HEK293 (cell line): Measurements from ENCODE around the gene LILRA6.

ENCODE experiments used
- CTCF ChIP-seq: fragments of 450-650 bp; formaldehyde crosslinking; IDR thresholded peaks from 2 replicates; pipeline ENCODE4 v1.5.1; 2016; ENCODE audit warnings: missing biosample characterization, missing genetic modification characterization
- MYNN ChIP-seq: fragments of 450-650 bp; formaldehyde crosslinking; IDR thresholded peaks from 2 replicates; pipeline ENCODE4 v1.5.1; 2016; ENCODE audit warnings: missing biosample characterization, missing genetic modification characterization, borderline replicate concordance
- YY1 ChIP-seq: fragments of 450-650 bp; formaldehyde crosslinking; IDR thresholded peaks from 2 replicates; pipeline ENCODE4 v1.5.1; 2018; ENCODE audit warnings: missing biosample characterization, missing genetic modification characterization
- ZBTB10 ChIP-seq: fragments of 450-650 bp; formaldehyde crosslinking; IDR thresholded peaks from 2 replicates; pipeline ENCODE4 v1.5.1; 2016; ENCODE audit warnings: missing biosample characterization, missing genetic modification characterization
- ZNF488 ChIP-seq: fragments of 450-650 bp; formaldehyde crosslinking; IDR thresholded peaks from 2 replicates; pipeline ENCODE4 v1.5.1; 2016; ENCODE audit warnings: missing biosample characterization, missing genetic modification characterization
- ZNF514 ChIP-seq: fragments of 450-650 bp; formaldehyde crosslinking; IDR thresholded peaks from 2 replicates; pipeline ENCODE4 v1.5.1; 2016; ENCODE audit warnings: missing biosample characterization, missing genetic modification characterization
- ZNF521 ChIP-seq: fragments of 450-650 bp; formaldehyde crosslinking; IDR thresholded peaks from 2 replicates; pipeline ENCODE4 v1.5.1; 2017; ENCODE audit warnings: missing biosample characterization, mild to moderate bottlenecking, missing genetic modification characterization
- ZNF561 ChIP-seq: fragments of 450-650 bp; IDR thresholded peaks from 2 replicates; pipeline ENCODE4 v1.5.1; 2018; ENCODE audit warnings: missing biosample characterization, missing genetic modification characterization, borderline replicate concordance
- ZXDB ChIP-seq: fragments of 450-650 bp; formaldehyde crosslinking; IDR thresholded peaks from 2 replicates; pipeline ENCODE4 v1.5.1; 2016; ENCODE audit warnings: missing biosample characterization, missing genetic modification characterization

- TF ChIP-seq CTCF (tag by site-specific recombination) (no peak), ZXDB (no peak), ZNF488 (no peak), MYNN (tag by site-specific recombination) (no peak), ZNF514 (no peak), ZNF561 (tag by site-specific recombination) (no peak), ZNF521 (no peak), ZBTB10 (no peak), YY1 (tag by site-specific recombination) (no peak)
These were observed 10.3 kb upstream of the LILRA6 start for GRCh38 chr19:54252845-54253244.
